Measurements from ENCODE around the gene SLC25A6. TPM values are rescaled to one million over a fixed set of nuclear protein-coding genes. Genes with fewer than 3 reads are reported as not detected.

SLC25A6 gene
- polyA plus RNA-seq, 3 donors: 442 to 769 (median 449) TPM

- Mint-ChIP-seq H3K9me3 (peaks cover 0 to 15% (median 9%) of the 10 kb centered on the region in 7 donors), H3K36me3 (peaks cover 4 to 7% of the 10 kb centered on the region in 2 donors), H3K4me1 (peaks cover 58% of the 10 kb centered on the region), H3K27ac (peak within 1 kb of the TSS; percentile 93 to 100 (median 97)), H3K4me3 (peak within 1 kb of the TSS; percentile 95 to 96), H3K27me3 (ENCODE audit: low read depth in 3 of 3) (peaks cover 2 to 22% (median 3%) of the 10 kb centered on the region in 3 donors)
- Histone ChIP-seq H3K27ac (ENCODE audit: low read depth in 1 of 2, low read length in 2 of 2) (peak within 1 kb of the TSS; percentile 87 to 93), H3K4me3 (replicated peaks in 1 of 3; ENCODE audit: low read depth in 2 of 3, low read length in 3 of 3) (peak within 1 kb of the TSS; percentile 59 to 78 (median 74)), H3K4me1 (ENCODE audit: control insufficient read depth in 1 of 2, insufficient read depth in 2 of 2, low read length in 2 of 2) (peaks cover 61 to 63% of the 10 kb centered on the region in 2 donors), H3K27me3 (ENCODE audit: control insufficient read depth in 2 of 2, insufficient read depth in 2 of 2, low read length in 2 of 2) (no peaks in the 10 kb centered on the region), H3K9ac (ENCODE audit: insufficient read depth, low read length, poor library complexity, severe bottlenecking) (peak within 1 kb of the TSS; percentile 72), H3K9me3 (replicated peaks in 1 of 2; ENCODE audit: control insufficient read depth in 1 of 2, insufficient read depth in 1 of 2, low read length in 2 of 2) (peaks cover 0 to 1% of the 10 kb centered on the region in 2 donors), H3K4me2 (replicated peaks; ENCODE audit: extremely low read depth, low read length, poor library complexity, severe bottlenecking) (peak within 1 kb of the TSS; percentile 66), H2AFZ (ENCODE audit: insufficient read depth, low read depth, low read length, poor library complexity, severe bottlenecking) (peak within 1 kb of the TSS; percentile 3), H3K36me3 (replicated peaks in 1 of 2; ENCODE audit: control insufficient read depth in 1 of 2, insufficient read depth in 2 of 2, low read length in 2 of 2) (no peaks in the 10 kb centered on the region), H4K20me1 (ENCODE audit: insufficient read depth, low read length) (no peaks in the 10 kb centered on the region), H3K79me2 (ENCODE audit: insufficient read depth, low read length) (no peaks in the 10 kb centered on the region)
- no peak for TF ChIP-seq CTCF (IDR thresholded peaks at IDR 0.05)
- peak; percentile 95 to 99 (median 97) for DNase-seq
- 0% methylated on average over 8 of the region's 14 CpGs for WGBS (ENCODE audit: insufficient coverage)
- intact Hi-C loops (cut with micrococcal nuclease): loop anchor here in 1 of 2 donors (10.0 kb wide), 1 partner anchor 168 kb away; no protein-coding TSS in a partner anchor
These were observed 55.5 kb downstream of the SLC25A6 start, which contains the start of gene IL3RA for GRCh38 chrX:1336331-1336943. Gene IL3RA (plus strand): TSS chrX:1336785. CDS start chrX:1341766, 4,981 bp downstream.

Other genes with a start within 250 kb of the SLC25A6 start
- under 1 TPM in 2 of 3 donors, not detected in 1; 0.11 to 0.17 TPM for gene CRLF2, start 179.5 kb downstream of the SLC25A6 start, polyA plus RNA-seq
- 100 to 1,000 TPM in 1 of 3 donors, 10 to 100 TPM in 2; 73.8 to 125 (median 77.4) TPM for gene CSF2RA, start 123.3 kb downstream of the SLC25A6 start, polyA plus RNA-seq
- 10 to 100 TPM in 1 of 3 donors, 1 to 10 TPM in 2; 2.9 to 12.0 (median 4.4) TPM for gene IL3RA, start 55.3 kb downstream of the SLC25A6 start, polyA plus RNA-seq
- gene ASMTL, start 60.8 kb upstream of the SLC25A6 start, polyA plus RNA-seq: 10 to 100 TPM; 19.0 to 31.5 (median 31.0) TPM
- 10 to 100 TPM; 18.9 to 40.0 (median 33.3) TPM for gene P2RY8, start 145.1 kb upstream of the SLC25A6 start, polyA plus RNA-seq
- gene AKAP17A, start 199.5 kb upstream of the SLC25A6 start, polyA plus RNA-seq: 100 to 1,000 TPM in 1 of 3 donors, 10 to 100 TPM in 1, 1 to 10 TPM in 1; 8.9 to 118 (median 13.6) TPM
- gene ASMT, start 222.9 kb upstream of the SLC25A6 start, polyA plus RNA-seq: under 1 TPM in 1 of 3 donors, not detected in 2; 0.69 TPM

Measured in CD14-positive monocyte (primary cell).